HG02870 (cell line): ENCODE data around the gene ISM1.

Experiments used
- ATAC-seq: cut with Tn5 transposase; IDR thresholded peaks from one replicate; pipeline ENCODE4 v1.9.1; 2021; ENCODE audit warnings: mild to moderate bottlenecking, moderate library complexity; ENCODE audit not compliant: unreplicated experiment

ISM1 gene

GRCh38 chr20:13251904-13252297, 30.8 kb downstream of the ISM1 start:
- ATAC-seq, result no peak

- ATAC-seq, result no peak
Observed at GRCh38 chr20:13255356-13255755, 34.3 kb downstream of the ISM1 start.

- ATAC-seq, result no peak
Observed at GRCh38 chr20:13256606-13257005, 35.5 kb downstream of the ISM1 start.

- ATAC-seq, result no peak
Observed at GRCh38 chr20:13259921-13260320, 38.8 kb downstream of the ISM1 start.

- no peak for ATAC-seq
Observed at GRCh38 chr20:13260650-13261279, 39.7 kb downstream of the ISM1 start.

- ATAC-seq, result peak; percentile 83
Observed at GRCh38 chr20:13261460-13262301, 40.6 kb downstream of the ISM1 start.

GRCh38 chr20:13262302-13262650, 41.2 kb downstream of the ISM1 start:
- ATAC-seq, result no peak

GRCh38 chr20:13262671-13263360, 41.7 kb downstream of the ISM1 start:
- ATAC-seq, result no peak

GRCh38 chr20:13263451-13263850, 42.4 kb downstream of the ISM1 start:
- no peak for ATAC-seq

GRCh38 chr20:13264907-13265306, 43.8 kb downstream of the ISM1 start:
- ATAC-seq, result no peak

GRCh38 chr20:13265941-13266340, 44.9 kb downstream of the ISM1 start:
- no peak for ATAC-seq

- no peak for ATAC-seq
Observed at GRCh38 chr20:13267231-13267630, 46.2 kb downstream of the ISM1 start.

GRCh38 chr20:13268953-13269352, 47.9 kb downstream of the ISM1 start:
- no peak for ATAC-seq

- no peak for ATAC-seq
Observed at GRCh38 chr20:13270211-13270610, 49.1 kb downstream of the ISM1 start.

GRCh38 chr20:13271098-13271497, 50.0 kb downstream of the ISM1 start:
- ATAC-seq, result no peak

GRCh38 chr20:13271977-13272975, 51.2 kb downstream of the ISM1 start:
- no peak for ATAC-seq

GRCh38 chr20:13274275-13274861, 53.3 kb downstream of the ISM1 start:
- ATAC-seq, result no peak

GRCh38 chr20:13276945-13277541, 56.0 kb downstream of the ISM1 start:
- no peak for ATAC-seq

GRCh38 chr20:13277663-13278295, 56.7 kb downstream of the ISM1 start:
- no peak for ATAC-seq
